GM12875 (cell line): ENCODE results near the gene TACC3.

Experiments
- H3K4me3 ChIP-seq: one replicate; pipeline ENCODE4 v1.5.1; 2011; ENCODE audit warnings: low read depth, low read length, control low read depth
- CTCF ChIP-seq: IDR thresholded peaks from 2 replicates; pipeline ENCODE4 v1.5.1; 2011; ENCODE audit warnings: low read depth, mild to moderate bottlenecking, control low read depth, inconsistent platforms, low read length, moderate library complexity, borderline replicate concordance; ENCODE audit not compliant: insufficient read depth

The TACC3 gene

DNA sequence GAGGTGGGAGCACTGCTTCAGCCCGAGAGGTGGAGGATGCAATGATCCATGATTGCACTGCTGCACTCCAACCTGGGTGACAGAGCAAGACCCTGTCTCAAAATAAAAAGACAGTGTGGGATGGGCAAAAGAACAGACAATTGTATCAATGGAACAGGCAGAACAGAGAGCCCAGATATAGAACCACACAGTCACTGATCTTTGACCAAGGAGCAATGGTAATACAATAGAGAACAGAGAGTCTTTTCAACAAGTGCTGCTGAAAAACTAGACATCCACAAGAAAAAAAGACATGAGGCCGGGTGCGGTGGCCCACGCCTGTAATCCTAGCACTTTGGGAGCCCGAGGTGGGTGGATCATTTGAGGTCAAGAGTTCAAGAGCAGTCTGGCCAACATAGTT is 43.1 kb upstream of the TACC3 start:
- TF ChIP-seq CTCF: no peak
- no peak overlapping the region for H3K4me3 ChIP-seq

- H3K4me3 ChIP-seq: no peak overlapping the region
- no peak for TF ChIP-seq CTCF
Observed at GRCh38 chr4:1682860-1683259, 38.5 kb upstream of the TACC3 start.

- no peak for TF ChIP-seq CTCF
Observed at GRCh38 chr4:1683261-1683735, 38.0 kb upstream of the TACC3 start.

GRCh38 chr4:1683736-1684505 is 37.4 kb upstream of the TACC3 start, which contains the start of gene FAM53A:
Gene FAM53A (minus strand): TSS chr4:1684313. CDS start chr4:1668741, 15,572 bp downstream.
- H3K4me3 ChIP-seq: peak within 1 kb of the TSS; percentile 52
- no peak for TF ChIP-seq CTCF

More at GRCh38 chr4:1683261-1683735, 38.0 kb upstream of the TACC3 start:
- H3K4me3 ChIP-seq: peak overlapping the region; percentile 19

DNA sequence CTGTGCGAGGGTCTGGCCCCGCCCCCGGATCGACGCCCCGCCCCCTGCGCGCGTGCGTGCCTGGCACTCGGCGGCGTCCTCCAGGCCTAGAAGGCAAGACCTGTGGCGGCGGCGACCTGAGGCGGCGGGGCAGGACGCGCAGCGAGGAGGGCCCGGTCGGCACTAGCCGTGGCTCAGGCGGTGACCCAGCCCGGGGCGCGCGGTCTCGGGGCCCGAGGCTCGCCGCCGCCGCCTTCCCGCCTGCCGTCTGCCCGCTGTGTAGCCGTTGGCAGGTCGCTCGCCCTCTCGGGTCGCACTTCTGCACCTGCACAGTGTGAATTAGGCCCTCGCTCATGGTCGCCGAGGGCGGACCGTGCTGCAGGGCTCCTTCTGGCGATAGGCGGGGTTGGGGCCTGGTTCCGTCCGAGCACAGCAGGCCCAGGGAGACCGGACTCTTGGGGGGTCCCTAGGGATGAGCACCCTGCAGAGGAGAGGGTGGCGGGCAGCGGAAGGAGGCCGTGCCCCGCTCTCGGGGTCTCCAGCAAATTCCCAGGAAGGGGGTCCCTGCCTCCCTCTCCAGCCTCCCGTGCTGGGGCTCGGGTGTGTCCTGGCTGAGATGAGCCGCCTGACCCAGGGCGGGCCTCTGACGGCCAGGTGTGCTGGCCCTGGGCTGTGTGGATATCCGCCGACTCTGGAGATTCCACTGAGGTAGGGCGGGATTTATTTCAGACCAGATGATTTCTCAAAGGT is 36.7 kb upstream of the TACC3 start:
- no peak for TF ChIP-seq CTCF
- peak overlapping the region; percentile 48 for H3K4me3 ChIP-seq

GRCh38 chr4:1685235-1686150 is 35.8 kb upstream of the TACC3 start:
- no peak overlapping the region for H3K4me3 ChIP-seq
- TF ChIP-seq CTCF: no peak
